H9 (cell line): ENCODE measurements around the gene PLCH1. TPM values are rescaled to one million over a fixed set of nuclear protein-coding genes. Genes with fewer than 3 reads are reported as not detected.
A peak's percentile ranks its signal among the peaks of the same experiment; 100 is the strongest.

Experiments
- DNase-seq: peaks from one replicate; pipeline ENCODE4 v3.0.0-alpha.2; 2017
- H2AFZ ChIP-seq: one replicate; pipeline ENCODE4 v1.6.1; 2013; ENCODE audit warnings: mild to moderate bottlenecking, low read length, control low read depth, moderate library complexity
- H2AK5ac ChIP-seq: 2 replicates; pipeline ENCODE4 v1.6.1; 2013; ENCODE audit warnings: low read length, control low read depth, mixed read lengths; ENCODE audit not compliant: insufficient read length
- H2BK120ac ChIP-seq: one replicate; pipeline ENCODE4 v1.6.1; 2013; ENCODE audit warnings: low read depth, mild to moderate bottlenecking, low read length, control low read depth, inconsistent platforms; ENCODE audit not compliant: poor library complexity, severe bottlenecking
- H2BK12ac ChIP-seq: 2 replicates; pipeline ENCODE4 v1.6.1; 2013; ENCODE audit warnings: low read length, control low read depth, mixed read lengths, low read depth; ENCODE audit not compliant: insufficient read length
- H2BK15ac ChIP-seq: 2 replicates; pipeline ENCODE4 v1.6.1; 2013; ENCODE audit warnings: low read depth, low read length, control low read depth
- H2BK20ac ChIP-seq: one replicate; pipeline ENCODE4 v1.6.1; 2013; ENCODE audit warnings: low read depth, mild to moderate bottlenecking, low read length, control low read depth, inconsistent platforms; ENCODE audit not compliant: poor library complexity, severe bottlenecking
- H2BK5ac ChIP-seq: 2 replicates; pipeline ENCODE4 v1.6.1; 2013; ENCODE audit warnings: low read length, control low read depth, mixed read lengths; ENCODE audit not compliant: insufficient read length
- H3K14ac ChIP-seq: 2 replicates; pipeline ENCODE4 v1.6.1; 2013; ENCODE audit warnings: low read length, control low read depth; ENCODE audit not compliant: insufficient read depth
- H3K18ac ChIP-seq: 2 replicates; pipeline ENCODE4 v1.6.1; 2013; ENCODE audit warnings: low read depth, mild to moderate bottlenecking, mixed read lengths, low read length, control low read depth; ENCODE audit not compliant: insufficient read length
- H3K23ac ChIP-seq: 2 replicates; pipeline ENCODE4 v1.6.1; 2013; ENCODE audit warnings: low read length, control low read depth, mixed read lengths, low read depth; ENCODE audit not compliant: insufficient read length
- H3K23me2 ChIP-seq: 2 replicates; pipeline ENCODE4 v1.6.1; 2013; ENCODE audit warnings: low read depth, mild to moderate bottlenecking, mixed read lengths, low read length, control low read depth; ENCODE audit not compliant: insufficient read length, poor library complexity, severe bottlenecking
- H3K27ac ChIP-seq: 2 replicates; pipeline ENCODE4 v1.5.1; 2013; ENCODE audit warnings: low read length, control low read depth, mixed read lengths, low read depth; ENCODE audit not compliant: insufficient read length
- H3K27me3 ChIP-seq: 2 replicates; pipeline ENCODE4 v1.6.1; 2013; ENCODE audit warnings: low read length, control low read depth, inconsistent platforms; ENCODE audit not compliant: insufficient read depth
- H3K4ac ChIP-seq: 2 replicates; pipeline ENCODE4 v1.6.1; 2013; ENCODE audit warnings: low read depth, mild to moderate bottlenecking, control low read depth, inconsistent platforms, low read length, moderate library complexity
- H3K4me1 ChIP-seq: 2 replicates; pipeline ENCODE4 v1.6.1; 2013; ENCODE audit warnings: low read length, control low read depth, inconsistent platforms; ENCODE audit not compliant: insufficient read depth
- H3K4me2 ChIP-seq: 2 replicates; pipeline ENCODE4 v1.6.1; 2013; ENCODE audit warnings: low read length, control low read depth, mixed read lengths; ENCODE audit not compliant: insufficient read length, insufficient read depth
- H3K56ac ChIP-seq: 2 replicates; pipeline ENCODE4 v1.6.1; 2013; ENCODE audit warnings: low read depth, mild to moderate bottlenecking, mixed read lengths, low read length, control low read depth; ENCODE audit not compliant: insufficient read length
- H3K79me1 ChIP-seq: 2 replicates; pipeline ENCODE4 v1.6.1; 2013; ENCODE audit warnings: low read depth, mild to moderate bottlenecking, moderate library complexity, low read length, control low read depth, inconsistent platforms; ENCODE audit not compliant: insufficient read depth, poor library complexity, severe bottlenecking
- H3K79me2 ChIP-seq: 2 replicates; pipeline ENCODE4 v1.6.1; 2013; ENCODE audit warnings: low read length, control low read depth, inconsistent platforms; ENCODE audit not compliant: insufficient read depth
- H3K9ac ChIP-seq: 2 replicates; pipeline ENCODE4 v1.6.1; 2013; ENCODE audit warnings: low read length, control low read depth, mixed read lengths; ENCODE audit not compliant: insufficient read length; ENCODE audit errors: extremely low read depth
- H3K9me3 ChIP-seq: one replicate; pipeline ENCODE4 v1.6.1; 2013; ENCODE audit warnings: low read depth, low read length, inconsistent platforms; ENCODE audit not compliant: control insufficient read depth
- H3T11ph ChIP-seq: one replicate; pipeline ENCODE4 v1.6.1; 2013; ENCODE audit warnings: mild to moderate bottlenecking, low read length, control low read depth, inconsistent platforms
- H4K20me1 ChIP-seq: one replicate; pipeline ENCODE4 v1.6.1; 2013; ENCODE audit not compliant: control insufficient read depth, insufficient read length, insufficient read depth
- H4K5ac ChIP-seq: 2 replicates; pipeline ENCODE4 v1.6.1; 2013; ENCODE audit warnings: low read depth, mild to moderate bottlenecking, mixed read lengths, low read length, control low read depth; ENCODE audit not compliant: insufficient read length
- H4K8ac ChIP-seq: replicated peaks from 2 replicates; pipeline ENCODE4 v1.6.1; 2013; ENCODE audit warnings: low read length, control low read depth, mixed read lengths, low read depth; ENCODE audit not compliant: insufficient read length
- H4K91ac ChIP-seq: 2 replicates; pipeline ENCODE4 v1.6.1; 2013; ENCODE audit warnings: low read depth, mild to moderate bottlenecking, moderate library complexity, mixed read lengths, low read length, control low read depth; ENCODE audit not compliant: insufficient read length
- H3K27ac Mint-ChIP-seq, 3 experiments: 2 replicates in 2 of 3; 3 replicates in 1 of 3; pipeline ENCODE4 v1.8.0; 2020 to 2021; ENCODE audit warnings: mixed read lengths in 3 of 3, mild to moderate bottlenecking in 1 of 3, moderate library complexity in 1 of 3
- H3K27me3 Mint-ChIP-seq: 2 replicates; pipeline ENCODE4 v1.8.0; 2021; ENCODE audit warnings: low read depth, mild to moderate bottlenecking, moderate library complexity, mixed read lengths
- H3K36me3 Mint-ChIP-seq, 3 experiments: 2 replicates in 2 of 3; 3 replicates in 1 of 3; pipeline ENCODE4 v1.8.0; 2020 to 2021; ENCODE audit warnings: low read depth in 3 of 3, mixed read lengths in 3 of 3; ENCODE audit not compliant: insufficient read depth in 1 of 3
- H3K4me1 Mint-ChIP-seq, 2 experiments: 2 replicates each; pipeline ENCODE4 v1.8.0; 2020; ENCODE audit warnings: mixed read lengths in 2 of 2
- H3K4me3 Mint-ChIP-seq, 2 experiments: 2 replicates in 1 of 2; 3 replicates in 1 of 2; pipeline ENCODE4 v1.8.0; 2020 to 2021; ENCODE audit warnings: mild to moderate bottlenecking in 2 of 2, mixed read lengths in 2 of 2, moderate library complexity in 1 of 2
- H3K9me3 Mint-ChIP-seq, 2 experiments: 2 replicates in 1 of 2; 3 replicates in 1 of 2; pipeline ENCODE4 v1.8.0; 2020; ENCODE audit warnings: mild to moderate bottlenecking in 2 of 2, mixed read lengths in 2 of 2, moderate library complexity in 1 of 2
- CTCF ChIP-seq: fragments of 200-600 bp; sonication (generic); conservative IDR thresholded peaks from 3 replicates; pipeline ENCODE4 v1.8.0; 2021; ENCODE audit warnings: antibody characterized with exemption, mild to moderate bottlenecking
- WGBS: extraction: QIAGEN DNeasy Blood & Tissue Kit; methylation state at CpG from one replicate; pipeline ENCODE4 v1.1.7; 2013; ENCODE audit warnings: missing lambda C conversion rate, low lambda C conversion rate, mixed read lengths; ENCODE audit not compliant: insufficient read length; ENCODE audit errors: extremely low coverage; 5-methylcytosine and 5-hydroxymethylcytosine counted together
- total RNA-seq: library from RNA; stranded (reverse); gene quantifications from 2 replicates; pipeline ENCODE4 v1.2.1, GENCODE V29; 2021

The PLCH1 gene
- total RNA-seq, 1 experiment from 2014 or later = 19.0 TPM

- H3K56ac ChIP-seq = no peak overlapping the region
- H2AFZ ChIP-seq = no peak overlapping the region
- no peak overlapping the region for H3K4me3 Mint-ChIP-seq
- no peaks in the 10 kb centered on the region for H3K36me3 Mint-ChIP-seq
- no peak overlapping the region for H3K9ac ChIP-seq
- no peaks in the 10 kb centered on the region for H3K27me3 Mint-ChIP-seq
- no peak overlapping the region for H3T11ph ChIP-seq
- no peak overlapping the region for H3K27ac ChIP-seq
- no peaks in the 10 kb centered on the region for H3K9me3 ChIP-seq
- H3K9me3 Mint-ChIP-seq = no peaks in the 10 kb centered on the region
- no peak overlapping the region for H3K18ac ChIP-seq
- H3K4ac ChIP-seq = no peak overlapping the region
- no peaks in the 10 kb centered on the region for H4K20me1 ChIP-seq
- no peak overlapping the region for H4K8ac ChIP-seq
- H3K4me1 Mint-ChIP-seq = peaks cover 20 to 29% of the 10 kb centered on the region in 2 experiments
- no CpG with 5 or more reads among the region's 2 CpGs for WGBS
- no peak overlapping the region for H2AK5ac ChIP-seq
- DNase-seq = no peak
- no peak for TF ChIP-seq CTCF
- H3K79me1 ChIP-seq = no peaks in the 10 kb centered on the region
- no peak overlapping the region for H3K4me2 ChIP-seq
- 0 out of 2 replicates have a peak, but pooled peaks cover 2% of the 10 kb centered on the region for H3K79me2 ChIP-seq
- no peak overlapping the region for H2BK12ac ChIP-seq
- H4K5ac ChIP-seq = no peak overlapping the region
- no peaks in the 10 kb centered on the region for H3K27me3 ChIP-seq
- no peak overlapping the region for H4K91ac ChIP-seq
- no peak overlapping the region for H2BK120ac ChIP-seq
- H3K23me2 ChIP-seq = no peaks in the 10 kb centered on the region
- no peak overlapping the region for H3K23ac ChIP-seq
- no peak overlapping the region for H2BK5ac ChIP-seq
- H3K14ac ChIP-seq = no peak overlapping the region
- no peak overlapping the region for H2BK15ac ChIP-seq
- no peaks in the 10 kb centered on the region for H3K4me1 ChIP-seq
- H2BK20ac ChIP-seq = no peak overlapping the region
- H3K27ac Mint-ChIP-seq = peak overlapping the region in 1 of 3 experiments; percentile 24; a peak in 1 of 7 replicates
Measured at GRCh38 chr3:155602307-155602706, 142.6 kb downstream of the PLCH1 start.
